HT1080 (cell line): ENCODE measurements around the gene SVIL. TPM values are rescaled to one million over a fixed set of nuclear protein-coding genes. Genes with fewer than 3 reads are reported as not detected.
"Not testable (repeated sequence)": the region's sequence is repeated elsewhere in the genome, so short reads cannot be mapped to it uniquely, and the experiment has no call there.

Source experiments
- DNase-seq: peaks from one replicate; pipeline ENCODE4 v3.0.0-alpha.2; 2015; ENCODE audit warnings: low read depth
- total RNA-seq: library from RNA; depleted of rRNA; stranded (reverse); fragments of >200 nt; shearing (Covaris generic); gene quantifications from 2 replicates; pipeline ENCODE4 v1.2.3, GENCODE V29; 2014

Gene SVIL
- total RNA-seq, 1 experiment from 2014 or later, result 8.2 TPM

DNA sequence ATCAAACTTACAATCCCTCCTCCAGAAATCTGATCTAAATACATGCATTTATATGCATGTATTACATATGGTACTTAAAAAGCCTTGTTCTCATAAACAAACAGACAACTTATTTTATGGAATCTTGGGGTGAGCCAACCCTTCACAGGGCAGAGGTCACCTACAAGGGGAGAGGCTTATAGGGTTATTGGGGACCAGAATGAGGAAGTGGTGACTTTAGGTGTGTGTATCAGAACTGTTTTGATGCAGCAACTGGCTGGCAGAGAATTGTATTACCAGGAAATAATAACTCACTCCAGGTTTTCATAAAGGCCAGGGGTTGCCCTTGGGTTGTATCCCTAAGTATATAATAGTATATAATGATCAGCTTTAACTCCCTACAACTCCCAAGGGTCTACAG, 91.1 kb downstream of the SVIL start:
- no peak for DNase-seq

DNA sequence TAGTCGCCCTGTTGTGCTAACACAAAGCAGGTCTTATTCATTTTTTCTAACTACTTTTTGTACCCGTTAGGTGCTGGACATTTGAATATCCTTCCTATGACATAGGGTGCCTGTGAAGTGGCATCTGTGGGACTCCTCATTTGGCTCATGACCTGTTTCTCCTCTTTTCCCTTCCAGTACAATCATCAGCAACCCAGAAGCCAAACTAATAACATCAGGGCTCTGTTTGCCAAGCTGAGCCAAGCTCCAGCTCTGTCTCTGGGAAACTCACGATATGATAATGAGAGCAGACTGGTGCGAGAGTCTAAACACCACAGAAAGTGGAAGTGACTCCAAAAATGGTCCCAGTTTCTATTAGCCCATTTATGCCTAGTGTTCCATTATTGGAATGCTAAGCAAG, 92.0 kb downstream of the SVIL start:
- no peak for DNase-seq

DNA sequence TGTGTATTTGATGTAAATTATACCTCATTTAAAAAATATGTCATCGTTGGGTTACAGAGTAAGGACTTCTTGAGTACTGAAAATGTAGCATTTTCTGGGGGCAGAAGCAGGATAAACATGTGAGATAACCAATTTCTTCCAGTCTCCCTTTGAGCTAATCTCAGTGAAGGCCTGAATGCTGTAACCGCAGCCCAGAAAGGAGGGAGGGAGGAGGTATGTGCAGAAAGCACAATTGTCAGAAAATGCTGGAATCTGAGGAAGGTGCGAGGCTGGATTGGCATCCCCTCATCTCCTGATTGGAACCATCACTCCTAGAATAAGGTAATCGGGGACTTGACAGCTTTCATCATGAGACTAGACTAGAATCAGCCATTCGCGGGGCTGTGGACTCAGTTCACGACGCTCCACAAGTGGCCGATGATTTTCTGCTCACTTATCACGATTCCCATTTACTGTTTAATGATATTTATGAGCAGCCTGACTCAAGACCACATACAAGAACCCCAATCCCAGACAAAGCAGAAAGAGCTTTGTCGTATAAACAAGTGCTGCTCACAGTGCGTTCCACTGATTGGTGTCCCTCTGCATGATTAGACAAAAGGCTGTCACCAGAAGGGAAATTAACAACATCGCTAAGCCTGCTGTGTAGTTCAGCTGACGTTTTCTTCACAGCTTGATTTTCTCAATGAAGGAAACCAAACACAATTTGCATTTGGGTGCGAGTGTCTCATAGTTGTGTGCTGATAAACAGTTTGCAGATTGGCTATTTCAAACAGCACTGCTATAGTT, 93.2 kb downstream of the SVIL start:
- DNase-seq, result no peak

DNA sequence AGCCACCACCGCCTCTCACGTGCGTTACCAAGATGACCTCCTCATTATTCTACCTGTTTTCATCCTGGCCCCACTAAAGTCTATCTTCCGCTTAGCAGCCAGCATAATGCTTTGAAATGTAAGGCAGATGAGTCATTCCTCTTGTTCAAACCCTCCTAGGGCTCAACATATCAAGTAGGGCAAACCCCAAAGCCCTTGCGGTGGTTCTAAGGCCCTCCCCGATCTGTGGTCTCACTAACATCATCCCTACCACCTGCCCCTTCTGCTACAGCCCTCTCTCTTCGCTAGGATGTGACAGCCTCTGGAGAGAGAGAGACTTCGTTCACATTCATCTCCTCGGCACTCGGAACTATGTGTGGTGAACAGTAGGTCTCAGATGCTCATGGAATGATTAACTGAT, 94.8 kb downstream of the SVIL start:
- no peak for DNase-seq

DNA sequence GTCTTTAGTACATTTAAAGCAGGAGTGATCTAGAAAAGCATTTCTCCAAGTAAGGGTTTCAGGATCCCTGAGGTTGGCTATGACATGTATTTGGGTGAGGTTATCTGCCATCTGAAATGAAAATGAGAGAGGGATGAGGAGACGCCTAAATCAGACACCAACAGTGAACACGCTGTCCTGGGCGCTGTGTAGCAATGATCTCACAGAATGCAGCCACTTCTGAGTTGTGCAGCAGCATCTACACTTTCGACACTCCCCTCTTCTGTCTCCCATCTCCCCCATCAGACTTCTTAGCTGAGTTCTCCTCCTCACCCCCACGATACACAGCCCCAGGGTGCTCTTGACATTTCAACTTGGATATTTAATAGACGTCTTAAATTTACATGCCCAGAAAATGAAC, 95.4 kb downstream of the SVIL start:
- no peak for DNase-seq

DNA sequence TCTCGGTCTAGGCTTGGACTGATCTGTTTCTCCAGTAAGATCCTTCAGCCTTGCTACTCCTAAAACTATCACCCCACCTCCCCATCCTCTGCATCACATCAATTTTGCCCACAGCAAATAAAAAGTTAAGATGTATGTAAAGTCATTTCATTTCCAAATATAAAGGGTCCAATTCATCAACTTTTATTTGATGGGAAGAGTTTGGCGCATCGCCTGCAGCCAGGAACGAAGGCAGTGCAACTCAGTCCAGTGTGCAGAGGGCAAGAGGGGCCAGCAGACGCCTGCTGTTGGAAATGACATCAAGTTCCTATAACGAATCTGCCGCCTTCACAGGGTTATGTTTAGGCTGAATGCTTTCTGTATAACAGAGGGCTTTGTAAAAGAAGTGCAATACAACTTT, 97.0 kb downstream of the SVIL start:
- no peak for DNase-seq

DNA sequence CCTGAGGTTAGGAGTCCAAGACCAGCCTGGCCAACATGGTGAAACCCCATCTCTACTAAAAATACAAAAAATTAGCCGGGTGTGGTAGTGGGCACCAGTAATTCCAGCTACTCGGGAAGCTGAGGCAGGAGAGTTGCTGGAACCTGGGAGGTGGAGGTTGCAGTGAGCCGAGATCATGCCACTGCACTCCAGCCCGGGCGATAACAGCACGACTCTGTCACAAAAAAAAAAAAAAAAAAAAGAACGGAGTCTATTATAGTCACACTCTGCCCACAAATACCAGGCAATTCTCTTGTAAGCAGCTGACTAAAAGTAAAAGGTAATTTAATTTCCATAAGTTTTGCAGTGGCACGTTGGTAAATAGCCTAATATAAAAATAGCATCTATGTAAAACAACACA, 98.1 kb downstream of the SVIL start:
- not testable (repeated sequence) for DNase-seq

DNA sequence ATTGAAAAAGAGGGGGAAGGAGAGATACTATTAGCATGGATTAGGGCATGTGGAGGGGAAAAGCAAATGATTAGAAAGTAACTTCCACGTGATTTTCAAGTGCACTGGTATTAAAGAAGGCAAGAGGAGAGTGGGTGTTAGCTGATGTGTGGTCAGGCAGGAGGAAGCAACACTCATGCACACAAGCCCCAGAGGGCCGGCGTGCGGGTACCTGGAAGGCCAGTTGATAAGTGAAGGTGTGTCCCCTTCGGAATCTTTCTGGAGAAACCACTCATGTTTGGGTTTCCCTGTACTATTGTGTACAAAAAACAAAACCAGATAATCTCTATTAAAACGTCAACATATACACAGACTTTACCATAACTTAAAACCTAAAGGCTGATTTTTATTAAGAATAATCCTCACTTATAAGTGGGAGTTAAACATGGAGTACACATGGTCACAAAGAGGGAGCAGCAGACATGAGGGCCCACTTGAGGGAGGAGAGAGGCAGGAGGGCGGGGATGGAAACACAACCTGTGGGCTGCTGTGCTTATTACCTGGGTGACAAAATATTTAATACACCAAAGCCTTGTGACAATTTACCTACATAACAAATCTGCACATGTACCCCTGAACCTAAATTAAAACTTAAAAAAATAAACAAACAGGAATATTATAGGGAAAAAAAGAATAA, 98.9 kb downstream of the SVIL start:
- DNase-seq, result no peak

DNA sequence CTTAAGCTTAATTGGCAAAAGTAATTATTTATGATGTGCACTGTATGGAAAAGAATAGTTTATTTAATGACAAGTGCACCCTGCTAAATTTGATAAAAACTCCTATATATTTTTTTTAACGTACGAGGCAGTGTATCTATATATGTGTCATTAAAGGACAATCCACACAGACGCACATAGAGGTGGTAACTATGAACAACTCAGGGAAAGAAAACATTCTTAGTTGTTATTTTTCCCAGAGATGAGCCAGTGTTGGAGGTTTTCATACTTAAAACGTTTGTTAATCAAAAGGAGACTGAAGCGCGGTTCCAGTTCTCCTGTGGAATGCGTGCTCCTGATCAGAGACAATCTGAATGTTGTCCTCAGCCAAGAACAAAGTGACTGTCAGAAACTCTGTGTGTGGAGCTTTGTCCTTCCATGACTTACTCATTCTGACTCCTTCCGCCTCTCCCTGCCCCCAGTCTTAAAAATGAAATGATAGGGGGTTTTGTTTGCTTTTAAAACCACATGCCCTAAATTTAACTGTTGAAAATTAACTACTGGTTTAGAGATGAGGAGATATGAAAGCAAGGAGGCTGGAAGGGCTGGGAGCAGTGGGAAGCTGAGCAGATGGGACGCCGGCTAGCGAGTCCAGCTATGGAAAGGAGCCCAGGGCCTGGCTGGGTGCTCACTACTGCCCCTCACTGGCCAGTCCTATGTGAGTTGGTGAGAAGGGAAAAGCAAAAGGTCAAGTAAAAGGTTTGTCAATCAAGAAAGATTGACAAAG, 99.6 kb downstream of the SVIL start:
- DNase-seq, result peak; percentile 95

DNA sequence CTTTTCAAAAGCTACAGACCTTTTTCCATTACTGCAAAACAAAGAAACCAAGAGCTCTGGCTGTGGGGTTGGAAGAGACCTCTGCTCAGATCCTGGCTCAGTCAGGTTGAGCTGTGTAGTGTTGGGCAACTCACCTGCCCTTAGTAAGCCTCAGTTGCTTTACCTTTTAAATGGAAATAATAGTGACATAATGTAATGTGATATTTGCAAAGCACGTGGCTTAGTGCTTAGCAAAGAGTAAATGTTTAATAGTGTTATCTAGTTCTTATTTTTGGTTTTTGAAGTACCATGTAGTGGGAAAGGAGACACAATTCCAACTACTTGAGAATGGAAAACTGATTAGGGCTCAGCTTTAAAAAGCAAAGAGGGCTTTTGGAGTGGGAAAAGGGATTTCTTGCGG, 100.2 kb downstream of the SVIL start:
- no peak for DNase-seq

DNA sequence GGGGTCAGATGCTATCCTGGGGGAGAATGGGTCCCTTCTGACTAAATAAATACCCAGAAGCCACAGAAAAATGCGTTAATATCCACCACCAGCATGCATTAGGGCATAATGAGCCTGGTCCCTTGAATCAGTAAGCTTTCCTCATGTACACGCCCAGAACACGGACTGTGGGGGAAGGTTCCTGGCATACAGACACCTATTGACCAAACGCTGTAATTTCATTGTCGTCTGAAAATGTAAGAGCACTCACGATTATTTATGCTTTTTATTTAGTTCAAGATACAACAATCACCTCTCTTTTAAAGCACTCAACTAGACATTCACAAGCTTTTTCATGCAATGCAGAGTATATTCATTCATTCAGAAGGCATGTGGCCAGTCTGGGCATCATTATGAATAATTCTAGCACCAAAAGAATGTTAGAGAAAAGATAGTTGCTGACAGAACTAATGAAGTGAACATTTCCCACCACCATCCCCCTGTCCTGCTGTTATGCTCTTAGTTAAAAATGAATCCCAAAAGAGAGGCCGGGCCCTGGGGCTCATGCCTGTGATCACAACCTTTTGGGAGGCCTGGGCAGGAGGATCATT, 101.0 kb downstream of the SVIL start:
- DNase-seq, result no peak

DNA sequence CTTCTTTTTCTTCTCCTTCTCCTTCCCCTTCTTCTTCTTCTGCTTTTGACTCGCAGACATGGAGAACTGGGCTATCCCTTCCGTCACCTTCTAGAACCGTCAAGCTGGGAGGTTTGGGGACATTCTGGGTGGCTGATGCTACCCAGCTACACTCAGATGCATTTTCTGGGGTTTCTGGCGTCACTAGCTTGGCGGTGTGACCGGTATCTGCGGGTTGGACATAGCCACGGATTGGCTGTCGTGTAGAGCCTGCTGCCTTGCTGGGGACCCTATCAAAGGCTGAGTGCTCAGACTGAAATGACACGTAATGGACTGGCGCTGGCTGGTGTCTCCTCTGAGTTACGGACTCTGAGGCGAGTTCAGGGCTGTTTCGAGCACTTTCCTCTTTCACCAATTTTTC, 101.7 kb downstream of the SVIL start:
- no peak for DNase-seq

DNA sequence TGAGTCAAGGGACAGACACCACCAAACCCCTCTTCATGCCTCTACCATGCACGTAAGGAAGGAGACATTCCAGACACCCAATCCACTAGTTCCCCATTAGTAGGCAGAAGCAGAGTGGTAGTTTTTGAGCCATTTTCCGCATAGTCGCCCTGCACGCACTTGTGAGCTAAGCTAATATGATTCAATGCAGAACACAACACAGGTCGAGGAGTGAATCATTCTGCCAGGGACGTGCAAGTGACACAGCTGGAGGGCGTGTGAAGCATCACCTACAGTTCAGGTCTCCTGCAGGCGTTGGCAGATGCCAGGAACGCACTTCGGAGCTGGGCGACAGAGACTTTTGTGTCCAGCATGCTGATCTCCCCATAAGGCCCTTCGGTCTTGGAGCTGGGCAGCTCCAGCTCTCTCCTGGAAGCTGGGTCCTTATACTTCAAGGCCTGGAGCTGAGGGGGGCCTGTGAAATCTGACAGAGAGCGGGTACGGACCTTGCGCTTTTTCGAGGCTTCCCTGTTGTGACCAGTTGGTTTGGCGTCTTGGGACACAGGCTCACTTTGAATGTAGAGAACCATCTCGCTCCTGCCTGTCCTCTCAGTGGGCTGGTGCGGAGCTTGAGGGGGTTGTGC, 102.4 kb downstream of the SVIL start:
- no peak for DNase-seq

DNA sequence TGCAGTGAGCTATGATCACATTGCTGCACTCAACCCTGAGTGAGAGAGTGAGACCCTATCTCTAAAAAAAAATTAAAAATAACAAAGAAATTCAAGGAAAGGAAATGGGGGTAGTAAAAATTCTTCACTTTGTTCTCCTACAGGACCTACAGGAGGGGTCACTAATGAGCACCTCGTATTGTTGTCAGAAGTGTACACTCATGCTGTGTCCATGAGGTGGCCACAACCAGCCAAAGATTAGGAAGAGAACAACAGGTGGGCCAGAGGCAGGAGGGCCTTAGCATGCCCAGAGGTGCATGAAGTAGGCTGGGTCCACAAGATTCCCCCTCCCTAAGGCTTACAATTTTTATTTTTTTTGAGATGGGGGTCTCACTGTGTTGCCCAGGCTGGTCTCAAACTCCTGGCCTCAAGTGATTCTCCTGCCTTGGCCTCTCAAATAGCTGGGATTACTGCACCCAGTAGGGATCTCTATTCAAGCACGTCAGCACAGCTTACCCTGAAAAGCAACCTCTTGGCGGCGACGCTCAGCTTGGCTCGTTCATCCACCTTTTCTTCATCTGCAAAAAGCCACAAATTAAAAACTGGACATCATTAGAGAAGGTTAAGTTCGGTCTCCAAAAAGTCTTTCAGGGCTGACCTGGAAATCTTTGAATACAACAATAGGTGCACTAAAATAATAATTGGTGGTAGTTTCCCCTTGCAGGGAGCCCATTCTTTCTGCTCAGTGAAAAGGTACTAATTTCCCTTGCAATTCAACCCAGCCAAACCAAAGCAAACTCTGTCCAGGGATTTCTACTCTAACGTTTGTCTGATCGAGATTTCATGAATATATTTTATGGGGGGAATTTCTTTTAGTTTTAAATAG, 104.4 kb downstream of the SVIL start:
- DNase-seq, result no peak

DNA sequence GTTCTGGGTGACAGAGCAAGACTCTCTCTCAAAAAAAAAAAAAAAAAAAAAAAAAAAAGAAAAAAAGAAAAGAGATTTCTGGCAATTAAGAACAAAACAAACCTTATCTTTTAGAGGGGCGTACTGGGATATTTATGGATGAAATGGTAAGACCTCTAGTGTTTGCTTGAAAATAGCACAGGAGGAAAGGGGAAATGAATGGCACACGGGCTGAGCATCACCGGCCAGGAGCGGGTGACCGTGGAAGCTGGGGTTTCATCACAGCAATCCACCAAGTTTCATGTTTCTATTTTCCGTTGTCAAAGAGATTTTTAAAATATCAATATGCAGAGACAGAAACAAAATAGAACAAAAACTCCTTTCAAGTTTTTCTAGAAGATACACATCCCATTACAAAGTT, 105.6 kb downstream of the SVIL start:
- no peak for DNase-seq

DNA sequence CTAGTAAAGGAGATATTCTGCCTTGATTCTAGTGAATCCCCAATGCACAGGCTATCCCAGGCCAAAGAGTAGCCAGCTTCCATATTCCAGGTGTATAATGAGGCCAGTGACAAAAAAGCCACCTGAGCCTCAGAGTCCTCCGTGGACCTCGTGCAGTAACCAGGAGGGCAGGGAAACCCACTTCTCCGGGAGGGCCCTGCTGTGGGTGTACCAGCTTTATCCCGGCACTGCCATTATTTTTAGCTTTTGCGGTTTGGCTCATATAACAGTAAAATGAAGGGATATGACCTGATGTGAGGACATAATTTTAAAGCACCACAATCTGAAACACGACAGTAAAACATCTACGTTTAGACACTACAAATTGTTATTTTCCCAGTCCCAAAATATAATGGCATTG, 109.0 kb downstream of the SVIL start:
- no peak for DNase-seq

DNA sequence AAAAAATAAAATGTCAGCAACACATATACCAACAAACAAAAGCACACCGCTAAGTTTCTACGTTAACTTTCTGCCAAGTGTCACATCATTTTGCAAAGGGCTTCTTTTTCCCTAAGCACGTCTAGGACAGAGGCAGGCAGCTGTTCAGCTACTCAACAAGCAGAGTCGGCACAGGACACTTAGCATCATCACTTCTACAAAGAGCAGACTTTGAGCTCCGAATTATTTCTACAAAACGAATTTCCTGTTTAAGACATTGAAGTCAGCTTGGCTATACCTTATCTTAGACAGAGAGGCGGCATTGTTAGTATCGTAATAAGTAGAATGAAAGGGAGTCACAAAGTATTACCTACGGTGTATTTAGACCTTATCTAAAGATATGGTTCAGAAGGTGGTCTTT, 110.1 kb downstream of the SVIL start:
- no peak for DNase-seq

DNA sequence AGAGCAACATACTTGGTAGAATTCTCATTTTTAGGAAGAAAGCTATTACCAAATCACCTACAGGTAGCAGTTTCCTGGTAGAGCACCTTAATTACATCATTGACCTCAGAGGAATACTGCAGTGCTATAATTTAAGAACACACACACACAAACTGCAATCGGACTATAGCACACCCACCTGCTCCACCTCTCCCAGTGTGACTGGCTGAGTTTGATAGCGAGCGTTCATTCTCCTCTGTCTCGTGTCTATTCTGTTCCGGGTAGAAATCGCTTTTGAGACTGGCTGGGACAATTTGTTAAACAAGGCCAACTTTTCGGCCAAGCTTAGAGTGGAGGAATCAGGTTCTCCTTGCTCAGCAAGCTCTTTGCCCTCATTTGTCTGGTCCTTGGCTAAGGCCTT, 110.5 kb downstream of the SVIL start:
- no peak for DNase-seq

DNA sequence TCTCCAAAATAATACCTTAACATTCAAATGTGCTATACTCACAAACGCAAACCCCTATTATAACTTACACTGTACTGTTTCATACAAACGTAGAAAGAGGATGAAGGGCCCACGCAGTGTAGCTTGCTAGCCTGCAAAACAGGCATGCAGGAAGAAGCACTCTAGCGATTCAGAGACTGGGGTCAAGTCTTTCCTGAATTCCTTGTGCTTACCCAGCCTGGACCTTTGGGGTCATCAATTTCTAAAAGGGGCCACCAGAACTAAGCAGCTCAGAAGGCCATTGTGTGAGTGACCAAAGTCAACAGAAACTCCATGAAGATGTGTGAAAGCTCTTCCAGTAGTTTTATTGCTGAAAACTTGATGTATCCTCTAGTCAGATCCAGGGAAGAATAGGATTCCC, 111.9 kb downstream of the SVIL start:
- no peak for DNase-seq

DNA sequence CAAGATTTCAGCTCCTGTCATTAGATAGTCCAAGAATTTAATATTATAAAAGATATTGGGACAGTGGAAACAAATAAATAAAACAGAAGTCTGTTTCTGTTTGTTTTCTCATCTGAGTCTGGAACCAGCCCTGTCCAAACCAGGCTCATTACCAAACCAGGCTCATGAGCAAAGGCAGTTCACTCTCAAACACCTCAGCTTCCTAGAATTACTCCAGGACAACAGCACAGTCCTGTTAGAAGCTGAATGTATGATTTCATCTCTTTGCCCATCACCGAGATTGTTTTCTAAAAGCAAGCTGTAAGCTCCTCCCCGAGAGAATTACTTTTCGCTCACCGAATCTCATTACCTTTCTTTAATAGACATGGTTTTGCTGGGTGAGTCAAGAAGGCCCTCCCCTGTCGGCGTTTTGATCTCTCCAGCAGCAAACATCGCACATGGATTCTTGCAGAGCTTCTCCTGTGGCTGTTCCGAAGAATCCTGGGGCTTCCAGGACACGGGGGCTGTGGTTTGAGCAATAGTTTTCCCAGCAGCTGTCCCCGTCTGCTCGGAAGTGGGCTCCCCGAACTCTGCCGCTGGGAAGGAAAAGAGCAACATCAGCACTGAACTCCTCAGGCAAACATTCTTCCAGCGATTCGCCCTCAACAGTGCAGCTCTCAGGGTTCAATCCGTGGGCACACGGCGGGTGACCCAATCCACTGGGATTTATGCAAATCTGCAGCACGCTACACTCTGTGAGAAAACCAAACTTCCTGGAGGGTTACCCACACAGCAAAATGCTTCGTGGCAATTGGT, 112.5 kb downstream of the SVIL start:
- DNase-seq, result no peak
